Neural crest cell (in vitro differentiated cells): ENCODE measurements around the gene FOXD3. TPM values are rescaled to one million over a fixed set of nuclear protein-coding genes. Genes with fewer than 3 reads are reported as not detected.

Experiments
- DNase-seq: peaks from one replicate; pipeline ENCODE4 v3.0.0; 2021; ENCODE audit warnings: low read depth, mixed read lengths, low spot score
- H3K27ac Mint-ChIP-seq: one replicate; pipeline ENCODE4 v1.8.0; 2021; ENCODE audit warnings: mild to moderate bottlenecking, mixed read lengths; ENCODE audit not compliant: unreplicated experiment
- H3K27me3 Mint-ChIP-seq: 2 replicates; pipeline ENCODE4 v1.8.0; 2021; ENCODE audit warnings: low read depth, mild to moderate bottlenecking, mixed read lengths
- H3K36me3 Mint-ChIP-seq: 2 replicates; pipeline ENCODE4 v1.8.0; 2021; ENCODE audit warnings: low read depth, mild to moderate bottlenecking, mixed read lengths
- H3K4me1 Mint-ChIP-seq: 2 replicates; pipeline ENCODE4 v1.8.0; 2021; ENCODE audit warnings: mixed read lengths
- H3K4me3 Mint-ChIP-seq: one replicate; pipeline ENCODE4 v1.8.0; 2021; ENCODE audit warnings: mild to moderate bottlenecking, mixed read lengths
- H3K9me3 Mint-ChIP-seq: 2 replicates; pipeline ENCODE4 v1.8.0; 2021; ENCODE audit warnings: mixed read lengths
- long read RNA-seq: library from polyadenylated mRNA; unstranded; transcript quantifications from one replicate; pipeline ENCODE4 v2.0.0, GENCODE V29; 2020
- total RNA-seq: library from RNA; stranded (reverse); gene quantifications from 2 replicates; pipeline ENCODE4 v1.2.1, GENCODE V29; 2021
- TF ChIP-seq, protein P1 (sequence below): fragments of 200-600 bp; sonication (generic); conservative IDR thresholded peaks from 2 replicates; pipeline ENCODE4 v1.5.0; 2021; ENCODE audit warnings: antibody characterized with exemption, mild to moderate bottlenecking

The FOXD3 gene
- 42.5 and 46.9 TPM in 2 replicates for total RNA-seq
- long read RNA-seq: 0 reads

GRCh38 chr1:63322114-63322943 is at the start of gene FOXD3:
Gene FOXD3 (plus strand): TSS chr1:63322567. CDS start chr1:63323059, 492 bp downstream.
- peaks cover 86% of the 10 kb centered on the region for H3K27me3 Mint-ChIP-seq

DNA sequence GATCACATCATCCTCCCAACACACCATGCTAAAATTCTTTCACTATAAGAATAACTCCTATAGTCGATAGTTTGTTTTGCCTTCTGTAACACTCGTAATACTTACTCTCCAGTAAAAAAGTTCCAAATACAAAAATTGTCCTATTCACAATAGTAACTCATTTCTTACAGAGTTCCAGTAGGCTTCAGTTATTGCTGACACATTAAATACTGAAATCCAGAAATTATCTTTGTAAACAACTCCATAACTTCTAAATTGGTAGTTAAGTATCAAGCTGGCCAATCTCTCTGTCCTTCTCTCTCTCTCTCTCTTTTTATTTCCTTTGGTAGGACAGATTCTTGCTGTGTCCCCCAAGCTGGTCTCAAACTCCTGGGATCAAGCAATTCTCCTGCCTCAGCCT is 49.6 kb upstream of the FOXD3 start:
- Mint-ChIP-seq H3K9me3 (no peaks in the 10 kb centered on the region), H3K4me3 (no peak overlapping the region), H3K27me3 (no peaks in the 10 kb centered on the region), H3K27ac (peak overlapping the region; percentile 69), H3K36me3 (no peaks in the 10 kb centered on the region), H3K4me1 (peaks cover 42% of the 10 kb centered on the region)
- DNase-seq: no peak
- TF ChIP-seq, protein P1, sequence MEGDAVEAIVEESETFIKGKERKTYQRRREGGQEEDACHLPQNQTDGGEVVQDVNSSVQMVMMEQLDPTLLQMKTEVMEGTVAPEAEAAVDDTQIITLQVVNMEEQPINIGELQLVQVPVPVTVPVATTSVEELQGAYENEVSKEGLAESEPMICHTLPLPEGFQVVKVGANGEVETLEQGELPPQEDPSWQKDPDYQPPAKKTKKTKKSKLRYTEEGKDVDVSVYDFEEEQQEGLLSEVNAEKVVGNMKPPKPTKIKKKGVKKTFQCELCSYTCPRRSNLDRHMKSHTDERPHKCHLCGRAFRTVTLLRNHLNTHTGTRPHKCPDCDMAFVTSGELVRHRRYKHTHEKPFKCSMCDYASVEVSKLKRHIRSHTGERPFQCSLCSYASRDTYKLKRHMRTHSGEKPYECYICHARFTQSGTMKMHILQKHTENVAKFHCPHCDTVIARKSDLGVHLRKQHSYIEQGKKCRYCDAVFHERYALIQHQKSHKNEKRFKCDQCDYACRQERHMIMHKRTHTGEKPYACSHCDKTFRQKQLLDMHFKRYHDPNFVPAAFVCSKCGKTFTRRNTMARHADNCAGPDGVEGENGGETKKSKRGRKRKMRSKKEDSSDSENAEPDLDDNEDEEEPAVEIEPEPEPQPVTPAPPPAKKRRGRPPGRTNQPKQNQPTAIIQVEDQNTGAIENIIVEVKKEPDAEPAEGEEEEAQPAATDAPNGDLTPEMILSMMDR: no peak

More at GRCh38 chr1:63322114-63322943, at the start of gene FOXD3:
- Mint-ChIP-seq H3K4me1 (peaks cover 63% of the 10 kb centered on the region), H3K36me3 (peaks cover 13% of the 10 kb centered on the region), H3K4me3 (peak within 1 kb of the TSS; percentile 96), H3K9me3 (no peaks in the 10 kb centered on the region), H3K27ac (peak within 1 kb of the TSS; percentile 92)
- peak; percentile 79 for DNase-seq
- TF ChIP-seq, protein P1: no peak

DNA sequence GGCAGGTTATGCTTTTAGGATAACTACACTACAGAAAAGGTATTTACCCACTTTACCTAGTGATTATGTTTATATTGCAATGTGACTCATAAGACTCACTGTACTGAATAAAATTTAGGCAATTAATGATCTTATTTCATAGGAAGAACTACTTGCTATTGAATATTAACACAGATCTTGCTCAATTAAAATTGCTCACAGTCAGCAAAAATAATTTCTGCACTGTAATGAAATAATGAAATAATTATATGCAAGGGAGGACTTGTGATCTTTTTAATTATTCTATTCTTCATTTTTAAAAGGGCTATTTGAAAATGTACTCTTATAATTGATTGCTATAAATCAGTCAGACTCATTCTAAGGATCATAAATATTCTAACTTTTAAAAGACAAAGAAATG is 48.0 kb upstream of the FOXD3 start:
- Mint-ChIP-seq H3K36me3 (no peaks in the 10 kb centered on the region), H3K4me3 (no peak overlapping the region), H3K9me3 (no peaks in the 10 kb centered on the region), H3K27me3 (no peaks in the 10 kb centered on the region), H3K4me1 (peaks cover 51% of the 10 kb centered on the region), H3K27ac (no peak overlapping the region)
- TF ChIP-seq, protein P1: no peak
- no peak for DNase-seq

DNA sequence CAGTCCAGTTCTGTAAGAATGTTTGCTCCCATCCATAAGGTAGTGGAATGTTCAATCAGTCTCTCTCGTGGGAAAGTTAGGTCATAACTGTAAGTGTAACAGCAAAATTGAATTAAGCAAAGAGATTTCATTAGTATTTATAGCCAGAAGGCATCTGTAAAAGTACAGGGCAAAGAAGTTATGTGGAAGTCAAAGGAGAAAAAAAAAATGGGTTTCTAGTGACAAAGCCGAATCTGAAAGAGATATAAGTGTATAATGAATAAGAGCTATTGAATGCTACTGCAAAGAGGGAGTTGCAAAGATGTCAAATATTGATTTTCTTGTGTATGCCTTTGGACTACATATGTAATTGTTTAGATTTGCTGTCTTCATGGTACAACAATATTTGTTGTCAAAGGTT is 47.4 kb upstream of the FOXD3 start:
- no peak overlapping the region for H3K27ac Mint-ChIP-seq
- H3K4me3 Mint-ChIP-seq: no peak overlapping the region
- TF ChIP-seq, protein P1: no peak
- H3K27me3 Mint-ChIP-seq: no peaks in the 10 kb centered on the region
- no peaks in the 10 kb centered on the region for H3K9me3 Mint-ChIP-seq
- H3K4me1 Mint-ChIP-seq: peaks cover 46% of the 10 kb centered on the region
- no peak for DNase-seq
- no peaks in the 10 kb centered on the region for H3K36me3 Mint-ChIP-seq

- H3K9me3 Mint-ChIP-seq: no peaks in the 10 kb centered on the region
- peak overlapping the region; percentile 42 for H3K4me3 Mint-ChIP-seq
- DNase-seq: no peak
Observed at GRCh38 chr1:63276624-63277023, 45.7 kb upstream of the FOXD3 start.

More at GRCh38 chr1:63276624-63277023, 45.7 kb upstream of the FOXD3 start:
- peaks cover 44% of the 10 kb centered on the region for H3K4me1 Mint-ChIP-seq
- H3K27ac Mint-ChIP-seq: peak overlapping the region; percentile 27
- H3K27me3 Mint-ChIP-seq: no peaks in the 10 kb centered on the region
- H3K36me3 Mint-ChIP-seq: no peaks in the 10 kb centered on the region
- TF ChIP-seq, protein P1: no peak
